Heart left ventricle (tissue), 16 donors: ENCODE results near the gene TEX26. TPM values are rescaled to one million over a fixed set of nuclear protein-coding genes. Genes with fewer than 3 reads are reported as not detected.

Experiments
- ATAC-seq, 4 donors: fragments of 200-7000 bp; cut with Tn5 transposase; one replicate each; pipeline ENCODE4 v1.9.1; 2020 to 2022; ENCODE audit warnings: moderate library complexity in 4 of 4, mild to moderate bottlenecking in 3 of 4, moderate number of reproducible peaks in 1 of 4
- DNase-seq, 5 donors: peaks; one replicate each; pipeline ENCODE4 v3.0.0-alpha.2; 2020
- H3K27ac ChIP-seq, 12 donors: fragments of 200-600 bp; sonication (generic) in 4 of 12; one replicate each; pipeline versions ENCODE4 v1.5.0 to v1.8.0; 2016 to 2022; ENCODE audit warnings: mild to moderate bottlenecking in 2 of 12
- H3K27me3 ChIP-seq, 9 donors: fragments of 200-600 bp; sonication (generic) in 2 of 9; one replicate each; pipeline versions ENCODE4 v1.5.1 to v1.8.0; 2016 to 2022; ENCODE audit warnings: mild to moderate bottlenecking in 3 of 9
- H3K36me3 ChIP-seq, 9 donors: fragments of 200-600 bp; sonication (generic) in 2 of 9; one replicate each; pipeline versions ENCODE4 v1.5.0 to v1.8.0; 2018 to 2022; ENCODE audit warnings: mild to moderate bottlenecking in 2 of 9
- H3K4me1 ChIP-seq, 12 donors: fragments of 200-600 bp; sonication (generic) in 4 of 12; one replicate each; pipeline versions ENCODE4 v1.5.0 to v1.8.0; 2016 to 2022; ENCODE audit warnings: mild to moderate bottlenecking in 3 of 12
- H3K4me3 ChIP-seq, 12 donors: fragments of 200-600 bp; sonication (generic) in 4 of 12; one replicate each; pipeline versions ENCODE4 v1.5.0 to v1.8.0; 2017 to 2022; ENCODE audit warnings: mild to moderate bottlenecking in 9 of 12, moderate library complexity in 4 of 12
- H3K9me3 ChIP-seq, 12 donors: fragments of 200-600 bp; sonication (generic) in 4 of 12; one replicate each; pipeline versions ENCODE4 v1.5.0 to v1.8.0; 2016 to 2022; ENCODE audit warnings: mild to moderate bottlenecking in 1 of 12
- POLR2A ChIP-seq, 2 donors: fragments of 450-650 bp; IDR thresholded peaks; one replicate each; pipeline ENCODE4 v1.6.1; 2017; ENCODE audit warnings: antibody characterized with exemption in 2 of 2, mild to moderate bottlenecking in 2 of 2, moderate library complexity in 2 of 2
- WGBS, 4 donors: extraction: QIAGEN DNeasy Blood & Tissue Kit in 2 of 4; methylation state at CpG; one replicate each; pipeline versions ENCODE4 v1.1.5 to v1.1.7; 2013 to 2018; 5-methylcytosine and 5-hydroxymethylcytosine counted together
- intact Hi-C, 10 donors: fragments of 100-400 bp; cut with DNase I; formaldehyde crosslinking; loops; one replicate each; pipeline versions ENCODE4 v1.11.1 to v1.14.2; 2022
- polyA plus RNA-seq, 2 donors: library from polyadenylated mRNA; stranded (reverse); fragments of 200-250 nt; gene quantifications; one replicate each; pipeline ENCODE4 v1.2.3, GENCODE V29; 2013
- total RNA-seq, 9 donors: library from RNA; depleted of rRNA in 2 of 9; stranded (reverse); fragments of >200 nt in 2 of 9; fragmentation: NEBNext Ultra II Directional in 3 of 9; extraction: Animal tissue kit (Norgen Biotek cat#: 25700) in 3 of 9; gene quantifications; one replicate each; pipeline versions ENCODE4 v1.1.0 to v1.2.4, GENCODE V29; 2016 to 2023
- TF ChIP-seq, protein P1 (sequence below), 12 donors: fragments of 200-600 bp; sonication (generic) in 4 of 12; IDR thresholded peaks; one replicate each; pipeline versions ENCODE4 v1.5.0 to v1.8.0; 2018 to 2022; ENCODE audit warnings: antibody characterized with exemption in 12 of 12, mild to moderate bottlenecking in 5 of 12
- donor health status: ischemic (EF 13 %, LVEDD 7.1; RV severe dilation, severe dysfunction).
- donor health status: healthy with polysubstance abuse.
- donor health status: DM: no; HTN: yes; CAD: no.
- donor health status: DM: no; HTN: no; CAD: no.
- donor health status: ischemic (EF 25% LVEDD 6.9; RV normal size, moderate dysfunction).
- donor health status: ischemic (EF 25% LVEDD 5.7; RV mildly dilated, moderate dysfunction).
- donor health status: healthy.
- donor health status: DM: yes; HTN: yes; CAD: no.
- donor health status: ischemic (EF 35%, LVEDD 5.7; RV mildly dilated, moderate dysfunction).
- donor health status: nonischemic (EF 11% LVEDD 7.7; RV severe dilation, severe dysfunction).
- donor health status: DM: yes; HTN: yes; CAD: no.
- donor health status: PGD.
- donor health status: ischemic (EF 29% LVEDD 5.4; RV normal size, mild dysfunction).
- donor health status: nonischemic (EF 23%, LVEDD 6.1; RV moderate dilation, normal function).

The TEX26 gene
- total and polyA plus RNA-seq, 11 donors: not detected

DNA sequence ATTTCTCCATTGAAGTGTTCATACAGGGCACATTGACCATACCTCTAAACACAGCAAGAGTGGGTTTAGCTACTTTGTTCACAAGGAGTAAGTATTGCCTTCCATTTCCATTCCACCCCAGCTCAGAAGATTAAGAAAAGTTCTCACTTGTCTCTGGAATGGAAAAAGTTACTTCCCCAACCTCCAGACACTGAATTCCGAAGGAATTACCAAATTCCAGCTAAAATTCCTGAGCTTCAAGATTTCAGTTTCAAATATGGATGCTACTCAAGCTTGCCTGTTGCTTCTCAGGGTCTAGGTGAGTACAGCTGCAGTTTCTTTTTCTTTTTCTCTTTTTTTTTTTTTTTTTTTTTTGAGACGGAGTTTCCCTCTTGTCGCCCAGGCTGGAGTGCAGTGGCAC, 33.6 kb downstream of the TEX26 start:
- 81 to 92% (median 88%) methylated on average over 3 of the region's 3 CpGs for WGBS, 4 donors
- Histone ChIP-seq H3K4me1 (no peaks in the 10 kb centered on the region), H3K36me3 (no peaks in the 10 kb centered on the region), H3K9me3 (no peaks in the 10 kb centered on the region), H3K4me3 (no peak overlapping the region), H3K27me3 (peaks cover 0 to 18% (median 2%) of the 10 kb centered on the region in 9 donors), H3K27ac (no peak overlapping the region)
- no peak for ATAC-seq
- intact Hi-C loops: no loop called here
- DNase-seq: no peak
- no peak for TF ChIP-seq POLR2A (IDR thresholded peaks at IDR 0.05)
- TF ChIP-seq, protein P1, sequence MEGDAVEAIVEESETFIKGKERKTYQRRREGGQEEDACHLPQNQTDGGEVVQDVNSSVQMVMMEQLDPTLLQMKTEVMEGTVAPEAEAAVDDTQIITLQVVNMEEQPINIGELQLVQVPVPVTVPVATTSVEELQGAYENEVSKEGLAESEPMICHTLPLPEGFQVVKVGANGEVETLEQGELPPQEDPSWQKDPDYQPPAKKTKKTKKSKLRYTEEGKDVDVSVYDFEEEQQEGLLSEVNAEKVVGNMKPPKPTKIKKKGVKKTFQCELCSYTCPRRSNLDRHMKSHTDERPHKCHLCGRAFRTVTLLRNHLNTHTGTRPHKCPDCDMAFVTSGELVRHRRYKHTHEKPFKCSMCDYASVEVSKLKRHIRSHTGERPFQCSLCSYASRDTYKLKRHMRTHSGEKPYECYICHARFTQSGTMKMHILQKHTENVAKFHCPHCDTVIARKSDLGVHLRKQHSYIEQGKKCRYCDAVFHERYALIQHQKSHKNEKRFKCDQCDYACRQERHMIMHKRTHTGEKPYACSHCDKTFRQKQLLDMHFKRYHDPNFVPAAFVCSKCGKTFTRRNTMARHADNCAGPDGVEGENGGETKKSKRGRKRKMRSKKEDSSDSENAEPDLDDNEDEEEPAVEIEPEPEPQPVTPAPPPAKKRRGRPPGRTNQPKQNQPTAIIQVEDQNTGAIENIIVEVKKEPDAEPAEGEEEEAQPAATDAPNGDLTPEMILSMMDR (IDR thresholded peaks at IDR 0.05): no peak

DNA sequence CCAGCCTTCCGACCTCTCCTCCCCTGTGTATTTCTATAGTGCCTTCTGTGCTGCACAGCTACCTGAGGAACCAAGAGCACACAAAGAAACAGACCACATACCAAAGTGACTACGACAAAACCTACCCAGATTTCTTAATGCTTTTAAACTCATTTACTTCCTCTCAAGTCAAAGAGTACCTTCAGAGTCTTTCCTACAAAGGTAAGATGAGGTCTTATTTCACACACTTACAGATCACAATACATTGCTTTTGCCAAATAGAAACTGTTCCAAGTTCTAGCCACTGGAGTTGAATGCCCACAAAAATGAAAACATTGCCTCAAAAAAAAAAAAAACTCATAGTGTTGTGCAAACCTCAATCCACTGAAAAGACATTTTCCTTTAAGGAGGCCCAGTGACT, 36.4 kb downstream of the TEX26 start:
- TF ChIP-seq, protein P1 (IDR thresholded peaks at IDR 0.05): no peak
- TF ChIP-seq POLR2A (IDR thresholded peaks at IDR 0.05): no peak
- Histone ChIP-seq H3K4me3 (no peak overlapping the region), H3K27ac (no peak overlapping the region), H3K4me1 (no peaks in the 10 kb centered on the region), H3K9me3 (no peaks in the 10 kb centered on the region), H3K27me3 (peaks cover 0 to 18% (median 2%) of the 10 kb centered on the region in 9 donors), H3K36me3 (no peaks in the 10 kb centered on the region)
- no peak for ATAC-seq
- intact Hi-C loops: no loop called here
- 68 to 97% (median 78%) methylated on average over 2 of the region's 2 CpGs for WGBS, 4 donors
- DNase-seq: no peak

DNA sequence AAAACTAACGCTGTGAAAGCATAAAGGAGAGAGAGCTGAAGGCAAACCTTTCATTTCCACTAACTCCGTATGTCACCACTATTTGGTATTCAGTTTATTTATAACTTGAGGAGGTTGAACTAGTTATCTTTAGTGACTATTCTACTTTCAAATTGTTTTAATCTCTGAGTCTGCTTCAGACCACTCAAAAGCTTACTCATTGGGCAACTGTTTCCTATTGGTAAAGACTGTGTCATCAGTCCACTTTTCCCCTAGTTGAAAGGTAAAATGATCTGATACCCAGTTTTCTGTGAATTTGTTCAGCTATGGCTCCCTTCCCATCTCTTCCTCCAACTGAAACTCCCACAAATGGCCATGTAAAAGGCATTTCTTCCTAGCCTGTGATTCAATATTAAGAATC, 39.1 kb downstream of the TEX26 start:
- no peak for DNase-seq
- Histone ChIP-seq H3K4me3 (no peak overlapping the region), H3K27me3 (peaks cover 0 to 11% (median 0%) of the 10 kb centered on the region in 9 donors), H3K27ac (no peak overlapping the region), H3K36me3 (no peaks in the 10 kb centered on the region), H3K9me3 (no peaks in the 10 kb centered on the region), H3K4me1 (no peaks in the 10 kb centered on the region)
- TF ChIP-seq, protein P1 (IDR thresholded peaks at IDR 0.05): no peak
- no peak for TF ChIP-seq POLR2A (IDR thresholded peaks at IDR 0.05)
- intact Hi-C loops: no loop called here
- 62 to 72% (median 66%) methylated on average over 2 of the region's 2 CpGs for WGBS, 4 donors
- no peak for ATAC-seq

DNA sequence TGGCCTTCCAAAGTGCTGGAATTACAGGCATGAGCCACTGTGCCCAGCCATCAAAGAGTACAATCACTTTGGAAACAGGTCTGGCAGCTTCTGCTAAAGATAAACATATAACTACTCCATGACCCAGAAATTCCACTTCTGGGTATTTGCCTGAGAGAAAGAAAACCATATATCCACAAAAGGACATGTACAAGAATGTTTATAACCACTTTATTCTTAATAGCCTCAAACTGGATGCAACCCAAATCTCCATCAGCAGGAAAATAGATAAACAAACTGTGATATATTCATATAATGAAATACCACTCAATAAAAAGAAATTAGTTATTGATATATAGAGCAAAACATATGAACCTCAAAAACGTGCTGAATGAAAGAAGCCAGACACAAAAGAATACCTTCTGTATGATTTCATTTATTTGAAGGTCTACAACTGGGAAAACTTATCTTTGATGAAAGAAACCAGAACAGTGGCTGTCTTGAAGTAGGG, 40.5 kb downstream of the TEX26 start:
- TF ChIP-seq, protein P1 (IDR thresholded peaks at IDR 0.05): no peak
- TF ChIP-seq POLR2A (IDR thresholded peaks at IDR 0.05): no peak
- Histone ChIP-seq H3K4me3 (no peak overlapping the region), H3K36me3 (no peaks in the 10 kb centered on the region), H3K4me1 (no peaks in the 10 kb centered on the region), H3K9me3 (no peaks in the 10 kb centered on the region), H3K27me3 (peaks cover 0 to 11% (median 0%) of the 10 kb centered on the region in 9 donors), H3K27ac (no peak overlapping the region)
- no peak for ATAC-seq
- DNase-seq: no peak
- 0 to 26% (median 9%) methylated on average over 1 of the region's 1 CpG for WGBS, 4 donors
- intact Hi-C loops: no loop called here
